MCF 10A (cell line): ENCODE results near the gene KIAA1328. TPM values are rescaled to one million over a fixed set of nuclear protein-coding genes. Genes with fewer than 3 reads are reported as not detected.

Experiments used
- BruUV-seq: library from RNA; stranded (reverse); fragments of 400-500 nt; replicated peaks from 2 replicates; lab custom pipeline; 2021; lab: Mats Ljungman, UMichigan
- CTCF ChIA-PET: fragments of 300-600 bp; sonication (Branson Sonifier 250); formaldehyde crosslinking; extraction: SDS; loops from one replicate; lab custom pipeline; 2021; ENCODE audit warnings: antibody characterized with exemption, inconsistent platforms; lab: Yijun Ruan, JAX
- POLR2A ChIA-PET: fragments of 300-600, 350-650 bp; sonication (Branson Sonifier 250); formaldehyde crosslinking; extraction: SDS; loops from one replicate; lab custom pipeline; 2020; ENCODE audit warnings: antibody characterized with exemption, inconsistent platforms; lab: Yijun Ruan, JAX
- DNase-seq: peaks from one replicate; pipeline ENCODE4 v3.0.0-alpha.2; 2018; ENCODE audit not compliant: unreplicated experiment
- H3K27ac Mint-ChIP-seq: one replicate; pipeline ENCODE4 v1.8.0; 2022; ENCODE audit warnings: mild to moderate bottlenecking, low read depth, mixed read lengths; ENCODE audit not compliant: unreplicated experiment
- H3K27me3 Mint-ChIP-seq: one replicate; pipeline ENCODE4 v1.8.0; 2022; ENCODE audit warnings: mixed read lengths; ENCODE audit not compliant: insufficient read depth, unreplicated experiment
- H3K36me3 Mint-ChIP-seq: one replicate; pipeline ENCODE4 v1.8.0; 2022; ENCODE audit warnings: mild to moderate bottlenecking, moderate library complexity, mixed read lengths; ENCODE audit not compliant: insufficient read depth, unreplicated experiment
- H3K4me1 Mint-ChIP-seq: one replicate; pipeline ENCODE4 v1.8.0; 2022; ENCODE audit warnings: mixed read lengths; ENCODE audit not compliant: insufficient read depth, unreplicated experiment
- H3K4me3 Mint-ChIP-seq: one replicate; pipeline ENCODE4 v1.8.0; 2022; ENCODE audit warnings: mild to moderate bottlenecking, moderate library complexity, mixed read lengths; ENCODE audit not compliant: unreplicated experiment
- H3K9me3 Mint-ChIP-seq: one replicate; pipeline ENCODE4 v1.8.0; 2022; ENCODE audit warnings: mixed read lengths; ENCODE audit not compliant: unreplicated experiment
- intact Hi-C: fragments of 100-400 bp; cut with micrococcal nuclease; formaldehyde crosslinking; loops from 2 replicates; pipeline ENCODE4 v1.14.1; 2022
- total RNA-seq: library from RNA; stranded (reverse); gene quantifications from 2 replicates; pipeline ENCODE4 v1.2.3, GENCODE V29; 2022
- TF ChIP-seq, protein P1 (sequence below): fragments of 200-600 bp; IDR thresholded peaks from one replicate; pipeline ENCODE4 v1.8.0; 2022; ENCODE audit warnings: antibody characterized with exemption, mild to moderate bottlenecking; ENCODE audit not compliant: unreplicated experiment

KIAA1328 gene
- total RNA-seq, 1 experiment from 2014 or later = 4.1 TPM

DNA sequence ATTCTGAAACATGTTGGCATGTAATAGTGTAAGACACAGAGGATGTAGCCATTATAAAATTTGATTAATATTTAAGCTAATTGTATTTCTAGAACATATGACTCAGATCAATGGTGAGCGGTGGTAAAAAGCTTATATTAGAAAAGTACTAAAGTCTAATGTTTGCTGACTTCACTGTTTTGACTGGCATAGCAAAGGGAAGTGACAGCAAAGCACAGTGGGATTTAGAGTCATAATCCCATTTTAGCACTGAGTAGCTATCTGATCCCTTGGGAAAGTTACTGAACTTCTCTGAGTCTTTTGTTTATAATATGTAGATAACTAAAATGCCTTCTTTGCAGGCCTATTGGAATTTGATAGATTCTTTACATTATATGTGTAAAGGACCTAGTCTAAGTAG, 60.4 kb downstream of the KIAA1328 start:
- ChIA-PET CTCF (no interaction called here), POLR2A (no interaction called here)
- intact Hi-C loops = no loop called here
- Mint-ChIP-seq H3K4me3 (no peak overlapping the region), H3K27me3 (no peaks in the 10 kb centered on the region), H3K4me1 (no peaks in the 10 kb centered on the region), H3K36me3 (no peaks in the 10 kb centered on the region), H3K9me3 (no peaks in the 10 kb centered on the region), H3K27ac (no peak overlapping the region)
- TF ChIP-seq, protein P1, sequence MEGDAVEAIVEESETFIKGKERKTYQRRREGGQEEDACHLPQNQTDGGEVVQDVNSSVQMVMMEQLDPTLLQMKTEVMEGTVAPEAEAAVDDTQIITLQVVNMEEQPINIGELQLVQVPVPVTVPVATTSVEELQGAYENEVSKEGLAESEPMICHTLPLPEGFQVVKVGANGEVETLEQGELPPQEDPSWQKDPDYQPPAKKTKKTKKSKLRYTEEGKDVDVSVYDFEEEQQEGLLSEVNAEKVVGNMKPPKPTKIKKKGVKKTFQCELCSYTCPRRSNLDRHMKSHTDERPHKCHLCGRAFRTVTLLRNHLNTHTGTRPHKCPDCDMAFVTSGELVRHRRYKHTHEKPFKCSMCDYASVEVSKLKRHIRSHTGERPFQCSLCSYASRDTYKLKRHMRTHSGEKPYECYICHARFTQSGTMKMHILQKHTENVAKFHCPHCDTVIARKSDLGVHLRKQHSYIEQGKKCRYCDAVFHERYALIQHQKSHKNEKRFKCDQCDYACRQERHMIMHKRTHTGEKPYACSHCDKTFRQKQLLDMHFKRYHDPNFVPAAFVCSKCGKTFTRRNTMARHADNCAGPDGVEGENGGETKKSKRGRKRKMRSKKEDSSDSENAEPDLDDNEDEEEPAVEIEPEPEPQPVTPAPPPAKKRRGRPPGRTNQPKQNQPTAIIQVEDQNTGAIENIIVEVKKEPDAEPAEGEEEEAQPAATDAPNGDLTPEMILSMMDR = no peak
- DNase-seq = no peak
- BruUV-seq = no TSS peak

GRCh38 chr18:36889742-36890141, 60.8 kb downstream of the KIAA1328 start:
- intact Hi-C loops = no loop called here

DNA sequence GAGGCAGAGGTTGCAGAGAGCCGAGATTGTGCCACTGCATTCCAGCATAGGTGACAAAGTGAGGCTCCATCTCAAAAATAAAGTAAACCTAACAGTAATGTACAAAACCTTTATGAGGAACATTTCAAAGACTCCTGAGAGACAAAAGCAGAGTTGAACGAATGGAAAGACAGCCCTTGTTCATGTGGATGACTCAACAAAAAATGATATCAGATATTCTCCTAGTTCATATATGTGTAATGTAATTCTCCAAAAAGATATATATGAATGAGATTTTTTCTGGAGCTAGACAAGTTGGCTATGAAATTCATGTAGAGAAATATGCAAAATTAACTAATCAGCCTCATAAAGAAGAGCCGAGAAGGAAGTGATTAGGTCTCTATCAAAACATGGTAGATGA, 61.7 kb downstream of the KIAA1328 start:
- intact Hi-C loops = no loop called here
- Mint-ChIP-seq H3K36me3 (no peaks in the 10 kb centered on the region), H3K9me3 (no peaks in the 10 kb centered on the region), H3K27ac (no peak overlapping the region), H3K4me3 (no peak overlapping the region), H3K27me3 (no peaks in the 10 kb centered on the region), H3K4me1 (no peaks in the 10 kb centered on the region)
- TF ChIP-seq, protein P1 = no peak
- CTCF ChIA-PET = no interaction called here
- POLR2A ChIA-PET = no interaction called here
- BruUV-seq = no TSS peak
- no peak for DNase-seq

More at GRCh38 chr18:36889742-36890141, 60.8 kb downstream of the KIAA1328 start:
- Mint-ChIP-seq H3K27ac (no peak overlapping the region), H3K4me1 (no peaks in the 10 kb centered on the region), H3K27me3 (no peaks in the 10 kb centered on the region), H3K4me3 (no peak overlapping the region), H3K9me3 (no peaks in the 10 kb centered on the region), H3K36me3 (no peaks in the 10 kb centered on the region)
- no peak for DNase-seq
- BruUV-seq = no TSS peak
- TF ChIP-seq, protein P1 = no peak
- POLR2A ChIA-PET = no interaction called here
- CTCF ChIA-PET = no interaction called here

DNA sequence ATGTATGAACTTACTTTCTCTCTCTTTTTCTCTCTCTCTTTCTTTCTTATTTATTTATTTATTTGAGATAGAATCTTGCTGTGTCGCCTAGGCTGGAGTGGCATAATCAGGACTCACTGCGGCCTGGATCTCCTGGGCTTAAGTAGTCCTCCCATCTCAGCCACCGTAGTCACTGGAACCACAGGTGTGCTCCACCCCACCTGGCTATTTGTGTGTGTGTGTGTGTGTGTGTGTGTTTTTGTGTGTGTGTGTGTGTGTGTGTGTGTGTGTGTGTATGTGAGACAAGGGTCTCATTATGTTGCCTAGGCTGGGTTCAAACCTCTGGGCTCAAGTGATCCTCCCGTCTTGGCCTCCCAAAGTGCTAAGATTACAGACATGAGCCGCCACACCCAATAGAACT, 64.3 kb downstream of the KIAA1328 start:
- H3K9me3 Mint-ChIP-seq = no peaks in the 10 kb centered on the region
- ChIA-PET POLR2A (no interaction called here), CTCF (interaction anchor here (0.6 to 0.8 kb wide), 2 partner anchors 9 to 41 kb away, joined by 3 read pairs; no protein-coding TSS in a partner anchor)
- DNase-seq = no peak
- BruUV-seq = no TSS peak
- no peak overlapping the region for H3K27ac Mint-ChIP-seq
- H3K27me3 Mint-ChIP-seq = no peaks in the 10 kb centered on the region
- intact Hi-C loops = no loop called here
- no peaks in the 10 kb centered on the region for H3K36me3 Mint-ChIP-seq
- TF ChIP-seq, protein P1 = no peak
- no peaks in the 10 kb centered on the region for H3K4me1 Mint-ChIP-seq
- no peak overlapping the region for H3K4me3 Mint-ChIP-seq
